ENCODE data around the gene MARK3. TPM values are rescaled to one million over a fixed set of nuclear protein-coding genes. Genes with fewer than 3 reads are reported as not detected.

Gene MARK3
- total RNA-seq, 1 experiment from 2014 or later: 72.5 TPM

DNA sequence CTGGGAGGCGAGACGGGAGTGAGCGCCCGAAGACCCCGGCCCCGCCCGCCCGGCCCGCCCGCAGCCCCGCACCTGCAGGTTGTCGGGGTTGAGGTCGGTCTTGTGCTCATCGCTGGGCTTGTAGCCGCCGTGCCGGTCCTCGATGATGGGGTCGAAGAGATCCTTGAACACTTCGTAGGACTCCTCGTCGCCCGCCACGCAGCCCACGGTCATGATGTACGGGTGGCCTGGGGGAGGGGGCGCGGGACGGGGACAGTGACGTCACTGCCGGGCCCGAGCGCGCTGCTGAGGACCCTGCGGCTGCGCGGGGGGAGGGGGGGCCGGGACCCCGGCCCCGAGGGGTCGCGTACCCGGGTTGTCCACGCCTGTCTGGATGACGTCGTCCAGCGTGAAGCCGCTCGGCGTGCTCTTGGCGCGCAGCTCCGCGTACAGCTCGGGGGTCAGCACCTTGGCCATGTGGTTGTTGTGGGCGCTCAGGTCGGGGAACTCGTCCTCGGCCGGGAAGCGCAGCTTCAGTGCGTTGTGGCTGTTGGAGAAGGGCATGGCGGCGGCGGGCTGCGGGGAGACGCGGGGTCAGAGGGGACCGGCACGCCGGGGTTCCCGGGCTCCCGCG lies 136.8 kb downstream of the MARK3 start (continued):
- TF ChIP-seq, protein P1, sequence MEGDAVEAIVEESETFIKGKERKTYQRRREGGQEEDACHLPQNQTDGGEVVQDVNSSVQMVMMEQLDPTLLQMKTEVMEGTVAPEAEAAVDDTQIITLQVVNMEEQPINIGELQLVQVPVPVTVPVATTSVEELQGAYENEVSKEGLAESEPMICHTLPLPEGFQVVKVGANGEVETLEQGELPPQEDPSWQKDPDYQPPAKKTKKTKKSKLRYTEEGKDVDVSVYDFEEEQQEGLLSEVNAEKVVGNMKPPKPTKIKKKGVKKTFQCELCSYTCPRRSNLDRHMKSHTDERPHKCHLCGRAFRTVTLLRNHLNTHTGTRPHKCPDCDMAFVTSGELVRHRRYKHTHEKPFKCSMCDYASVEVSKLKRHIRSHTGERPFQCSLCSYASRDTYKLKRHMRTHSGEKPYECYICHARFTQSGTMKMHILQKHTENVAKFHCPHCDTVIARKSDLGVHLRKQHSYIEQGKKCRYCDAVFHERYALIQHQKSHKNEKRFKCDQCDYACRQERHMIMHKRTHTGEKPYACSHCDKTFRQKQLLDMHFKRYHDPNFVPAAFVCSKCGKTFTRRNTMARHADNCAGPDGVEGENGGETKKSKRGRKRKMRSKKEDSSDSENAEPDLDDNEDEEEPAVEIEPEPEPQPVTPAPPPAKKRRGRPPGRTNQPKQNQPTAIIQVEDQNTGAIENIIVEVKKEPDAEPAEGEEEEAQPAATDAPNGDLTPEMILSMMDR (IDR thresholded peaks at IDR 0.05 in 2 of 3, conservative IDR thresholded peaks at IDR 0.05 in 1 of 3; ENCODE audit: borderline replicate concordance in 1 of 3, insufficient read depth in 1 of 3, low read depth in 2 of 3, low read length in 2 of 3): no peak
- TF ChIP-seq SRF (IDR thresholded peaks at IDR 0.05; ENCODE audit: low read depth): no peak
- TF ChIP-seq SIN3A (IDR thresholded peaks at IDR 0.05; ENCODE audit: low read depth): no peak
- no peak for TF ChIP-seq SP1 (IDR thresholded peaks at IDR 0.05; ENCODE audit: low read depth)
- TF ChIP-seq CEBPB (IDR thresholded peaks at IDR 0.05; ENCODE audit: low read depth): no peak

DNA sequence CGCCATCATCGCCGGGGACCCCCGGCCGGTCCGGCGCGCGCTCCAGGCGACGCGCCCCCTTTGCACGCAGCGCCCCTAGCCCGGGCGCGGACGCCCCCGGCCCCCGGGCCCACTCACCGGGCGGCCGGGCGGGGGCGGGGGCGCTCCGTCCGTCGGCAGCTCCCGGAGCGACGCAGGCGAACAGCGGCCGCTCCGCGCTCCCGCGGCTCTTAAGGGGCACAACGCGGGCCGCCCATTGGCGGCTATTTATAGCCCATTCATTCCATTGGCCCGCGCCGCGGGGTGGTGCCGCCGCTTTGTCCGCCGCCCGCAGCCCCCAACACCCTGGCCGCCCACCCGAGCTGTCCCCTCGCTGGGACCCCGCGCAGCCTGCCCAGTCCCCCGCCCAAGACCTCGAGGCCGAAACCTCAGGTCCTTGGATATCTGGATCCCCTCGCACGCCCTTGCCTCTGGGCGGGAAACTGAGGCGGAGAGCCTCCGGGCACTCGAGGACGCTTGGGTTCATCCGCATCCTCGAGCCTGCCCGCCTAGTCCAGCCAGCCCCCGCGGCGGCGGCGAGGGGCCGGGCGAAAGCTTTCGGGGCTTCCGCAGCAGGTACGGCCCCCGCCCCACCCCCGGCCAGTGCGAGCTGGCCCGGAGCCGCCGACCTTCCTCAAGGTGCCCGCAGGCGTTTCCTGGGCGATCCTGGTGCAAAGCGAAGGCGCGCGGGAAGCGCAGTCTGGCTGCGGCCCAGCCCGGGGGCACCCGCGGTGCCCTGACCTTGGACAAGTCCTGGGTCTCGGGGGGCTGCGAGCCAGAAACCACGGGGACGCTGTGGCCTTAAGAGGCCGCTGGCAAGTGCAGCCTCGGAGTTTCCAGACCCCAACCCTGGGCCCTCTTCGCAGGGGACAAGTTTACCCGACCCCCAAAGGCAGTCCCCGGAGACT lies 137.7 kb downstream of the MARK3 start, which contains the start of gene CKB:
CKB (minus strand) TSS at position 182 of the 926 bp plus-strand sequence. CDS start 337 bp downstream, outside the sequence.
- no peak within 1 kb of the TSS for H2AFZ ChIP-seq (ENCODE audit: low read depth, low read length, poor library complexity, severe bottlenecking)
- no peak for DNase-seq (ENCODE audit: low read depth, low spot score)
- TF ChIP-seq EGR1 (IDR thresholded peaks at IDR 0.05; ENCODE audit: low read depth) (no peak), TCF7L2 (IDR thresholded peaks at IDR 0.05; ENCODE audit: borderline replicate concordance, extremely low read depth, insufficient read depth, insufficient read length) (peak; percentile 41), POLR2AphosphoS5 (IDR thresholded peaks at IDR 0.05; ENCODE audit: low read depth, low read length) (peak; percentile 96), POLR2A (IDR thresholded peaks at IDR 0.05; ENCODE audit: borderline replicate concordance, extremely low read depth, insufficient read depth, insufficient read length) (peak; percentile 90), ZFX (IDR thresholded peaks at IDR 0.05) (peak; percentile 49; the same call in 1 of the 2 replicates)
- TF ChIP-seq, protein P2, sequence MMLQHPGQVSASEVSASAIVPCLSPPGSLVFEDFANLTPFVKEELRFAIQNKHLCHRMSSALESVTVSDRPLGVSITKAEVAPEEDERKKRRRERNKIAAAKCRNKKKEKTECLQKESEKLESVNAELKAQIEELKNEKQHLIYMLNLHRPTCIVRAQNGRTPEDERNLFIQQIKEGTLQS (IDR thresholded peaks at IDR 0.05): no peak
- TF ChIP-seq, protein P3, sequence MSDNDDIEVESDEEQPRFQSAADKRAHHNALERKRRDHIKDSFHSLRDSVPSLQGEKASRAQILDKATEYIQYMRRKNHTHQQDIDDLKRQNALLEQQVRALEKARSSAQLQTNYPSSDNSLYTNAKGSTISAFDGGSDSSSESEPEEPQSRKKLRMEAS (IDR thresholded peaks at IDR 0.05): no peak
- ChIA-PET RAD21 (ENCODE audit: low non-redundant PET in 1 of 2, low total read pairs in 2 of 2, uncharacterized antibody in 2 of 2, unreplicated experiment in 2 of 2) (no interaction called here), CTCF (interaction anchor here (2.3 to 2.4 kb wide), 2 partner anchors 23 to 24 kb away, joined by 8 to 20 read pairs; no protein-coding TSS in a partner anchor), POLR2A (interaction anchor here (0.9 to 3.2 kb wide), 3 partner anchors 11 to 34 kb away, joined by 3 to 9 read pairs (median 5); no protein-coding TSS in a partner anchor)
- H3K4me3 ChIP-seq (replicated peaks in 1 of 2; ENCODE audit: low read depth in 1 of 2, low read length in 2 of 2): peak within 1 kb of the TSS; percentile 78 to 83
- H3K79me2 ChIP-seq (ENCODE audit: insufficient read depth, low read length): peaks cover 16% of the 10 kb centered on the region; the same call in 1 of the 2 replicates
- intact Hi-C loops (cut with micrococcal nuclease): no loop called here
- peak within 1 kb of the TSS; percentile 73 for H3K27ac ChIP-seq (ENCODE audit: low read depth, low read length)
- peak within 1 kb of the TSS; percentile 83 for H3K9ac ChIP-seq (ENCODE audit: low read length)
- peak; percentile 60 for ATAC-seq
- H3K36me3 ChIP-seq (ENCODE audit: control insufficient read depth in 1 of 2, insufficient read depth in 2 of 2, low read length in 2 of 2): peaks cover 0 to 12% of the 10 kb centered on the region in 2 experiments; a peak in 2 of 4 replicates
- no peaks in the 10 kb centered on the region for H3K27me3 ChIP-seq (ENCODE audit: insufficient read depth, low read length)
- BruUV-seq (replicated peaks): no TSS peak
- no peaks in the 10 kb centered on the region for H3K9me3 ChIP-seq (ENCODE audit: control insufficient read depth in 1 of 2, insufficient read depth in 1 of 2, low read depth in 1 of 2, low read length in 2 of 2)
- no peaks in the 10 kb centered on the region for H3K9me2 ChIP-seq (ENCODE audit: insufficient read depth)
- H4K20me1 ChIP-seq (ENCODE audit: insufficient read depth): no peaks in the 10 kb centered on the region; the same call in 1 of the 2 replicates
- H3K4me2 ChIP-seq (ENCODE audit: low read length): peak within 1 kb of the TSS; percentile 95
- H3K4me1 ChIP-seq (ENCODE audit: control insufficient read depth in 1 of 2, insufficient read depth in 2 of 2, low read length in 2 of 2): peaks cover 15 to 49% of the 10 kb centered on the region in 2 experiments; a peak in 3 of 4 replicates
